HepG2 (cell line): ENCODE data around the gene TSHZ2. TPM values are rescaled to one million over a fixed set of nuclear protein-coding genes. Genes with fewer than 3 reads are reported as not detected.

Experiments used
- ATAC-seq: fragments of 200-7000 bp; cut with Tn5 transposase; 3 replicates; pipeline ENCODE4 v1.9.1; 2020; ENCODE audit warnings: mild to moderate bottlenecking, moderate library complexity
- BruUV-seq: library from RNA; stranded (reverse); fragments of 400-500 nt; replicated peaks from 2 replicates; lab custom pipeline; 2021; lab: Mats Ljungman, UMichigan
- CTCF ChIA-PET: fragments of 300-600 bp; formaldehyde crosslinking; extraction: SDS; loops from one replicate; lab custom pipeline; 2021; ENCODE audit warnings: low total read pairs, inconsistent platforms, low intra/inter-chr PET ratio; lab: Yijun Ruan, JAX
- POLR2A ChIA-PET: fragments of 350-600 bp; sonication (Branson Sonifier 250); formaldehyde crosslinking; loops from one replicate; lab custom pipeline; 2020; ENCODE audit warnings: antibody characterized with exemption, inconsistent platforms; lab: Yijun Ruan, JAX
- DNase-seq: peaks from one replicate; pipeline ENCODE4 v3.0.0-alpha.2; 2015; ENCODE audit warnings: low spot score
- FAIRE-seq: peaks from 3 replicates; lab custom pipeline; 2011; peaks lifted over from hg19 to GRCh38; lab: Jason Lieb, UNC
- H2AFZ ChIP-seq: one replicate; pipeline ENCODE4 v1.6.1; 2011; ENCODE audit warnings: low read length, inconsistent platforms
- H3K27ac ChIP-seq: fragments of 300-600 bp; 3 replicates; pipeline ENCODE4 v1.8.0; 2011; ENCODE audit warnings: mixed run types, mild to moderate bottlenecking, mixed read lengths, low read length, inconsistent platforms; ENCODE audit not compliant: insufficient read depth; ENCODE audit errors: extremely low read length
- H3K27me3 ChIP-seq, 2 experiments: fragments of 200-600 bp in 1 of 2; 2 replicates in 1 of 2; 3 replicates in 1 of 2; pipeline versions ENCODE4 v1.6.0 to v1.8.0; 2011; ENCODE audit warnings: low read length in 2 of 2, mild to moderate bottlenecking in 2 of 2, moderate library complexity in 2 of 2, inconsistent platforms in 1 of 2; ENCODE audit not compliant: insufficient read depth in 2 of 2, control insufficient read depth in 1 of 2
- H3K36me3 ChIP-seq, 2 experiments: fragments of 200-600 bp in 1 of 2; replicated peaks in 1 of 2; 2 replicates in 1 of 2; 3 replicates in 1 of 2; pipeline versions ENCODE4 v1.5.1 to v1.8.0; 2011; ENCODE audit warnings: low read length in 2 of 2, inconsistent platforms in 1 of 2; ENCODE audit not compliant: insufficient read depth in 2 of 2, control insufficient read depth in 1 of 2
- H3K4me1 ChIP-seq: 2 replicates; pipeline ENCODE4 v1.5.1; 2012; ENCODE audit warnings: low read length, inconsistent platforms; ENCODE audit not compliant: insufficient read depth
- H3K4me2 ChIP-seq: 2 replicates; pipeline ENCODE4 v1.6.0; 2011; ENCODE audit warnings: low read depth, low read length, inconsistent platforms
- H3K4me3 ChIP-seq, 3 experiments: fragments of 200-600 bp in 1 of 3; sonication (generic), shearing (Covaris generic) in 1 of 3; replicated peaks in 1 of 3; 2 replicates each; pipeline ENCODE4 v1.5.1; 2011 to 2016; ENCODE audit warnings: low read length in 3 of 3, inconsistent platforms in 2 of 3, low read depth in 2 of 3, mild to moderate bottlenecking in 2 of 3, control low read depth in 1 of 3, mixed read lengths in 1 of 3; ENCODE audit not compliant: insufficient read depth in 1 of 3
- H3K79me2 ChIP-seq: one replicate; pipeline ENCODE4 v1.6.1; 2011; ENCODE audit warnings: low read length, inconsistent platforms; ENCODE audit not compliant: insufficient read depth
- H3K9ac ChIP-seq: 2 replicates; pipeline ENCODE4 v1.6.0; 2011; ENCODE audit warnings: mild to moderate bottlenecking, low read depth, low read length, inconsistent platforms; ENCODE audit not compliant: insufficient read depth
- H3K9me3 ChIP-seq: 2 replicates; pipeline ENCODE4 v1.5.1; 2012; ENCODE audit warnings: mild to moderate bottlenecking, low read length
- H4K20me1 ChIP-seq: 2 replicates; pipeline ENCODE4 v1.6.0; 2011; ENCODE audit warnings: inconsistent platforms, mild to moderate bottlenecking, low read length, moderate library complexity; ENCODE audit not compliant: insufficient read depth
- CREB1 ChIP-seq, 2 experiments: fragments of 450-650 bp in 1 of 2; IDR thresholded peaks; 2 replicates each; pipeline ENCODE4 v1.6.1; 2016 to 2017; ENCODE audit warnings: control low read depth in 1 of 2, mild to moderate bottlenecking in 1 of 2, missing compliant biosample characterization in 1 of 2, missing genetic modification characterization in 1 of 2
- HES4 ChIP-seq: sonication (generic); formaldehyde crosslinking; IDR thresholded peaks from 2 replicates; pipeline ENCODE4 v1.9.0; 2021; ENCODE audit warnings: mild to moderate bottlenecking, missing genetic modification reagents, borderline replicate concordance
- JUNB ChIP-seq: sonication (generic); formaldehyde crosslinking; IDR thresholded peaks from 2 replicates; pipeline ENCODE4 v1.8.0; 2022; ENCODE audit warnings: missing genetic modification reagents, mild to moderate bottlenecking, borderline replicate concordance
- NCOA5 ChIP-seq: sonication (generic); formaldehyde crosslinking; IDR thresholded peaks from 2 replicates; pipeline ENCODE4 v1.4.0; 2020; ENCODE audit warnings: missing genetic modification reagents
- NFRKB ChIP-seq: fragments of 450-650 bp; IDR thresholded peaks from 2 replicates; pipeline ENCODE4 v1.6.1; 2017
- RFXAP ChIP-seq: sonication (generic); formaldehyde crosslinking; IDR thresholded peaks from 2 replicates; pipeline ENCODE4 v1.4.0; 2020; ENCODE audit warnings: missing genetic modification reagents, borderline replicate concordance
- SP4 ChIP-seq: sonication (generic); formaldehyde crosslinking; IDR thresholded peaks from 2 replicates; pipeline ENCODE4 v1.8.1; 2023; ENCODE audit warnings: mild to moderate bottlenecking, missing genetic modification reagents
- ZNF224 ChIP-seq: sonication (generic); formaldehyde crosslinking; IDR thresholded peaks from 2 replicates; pipeline ENCODE4 v1.5.0; 2020; ENCODE audit warnings: mild to moderate bottlenecking, missing genetic modification reagents
- WGBS: methylation state at CpG from one replicate; pipeline ENCODE4 v1.1.6; 2017; ENCODE audit warnings: low lambda C conversion rate; 5-methylcytosine and 5-hydroxymethylcytosine counted together
- in situ Hi-C: cut with HindIII; loops from 2 replicates; pipeline ENCODE4 v1.10.0; 2017; ENCODE audit warnings: low pct_unique_long_range_greater_than_20kb; ENCODE audit not compliant: extremely low pct_ligation_motif_present
- intact Hi-C: fragments of 100-400 bp; cut with micrococcal nuclease; formaldehyde crosslinking; loops from one replicate; pipeline ENCODE4 v1.10.0; 2022; ENCODE audit not compliant: unreplicated experiment
- polyA plus RNA-seq, 8 experiments: library from polyadenylated mRNA; depleted of rRNA in 3 of 8; stranded (reverse) in 7 of 8; unstranded in 1 of 8; fragments of >200 nt; fragmentation: Illumina TruSeq in 4 of 8; extraction: Trizol in 4 of 8; gene quantifications; 2 replicates each; pipeline versions ENCODE4 v1.2.1 to v1.2.3, GENCODE V29; 2011 to 2016; ENCODE audit warnings: low read depth in 4 of 8, missing spikeins in 1 of 8, mixed read lengths in 1 of 8; ENCODE audit not compliant: insufficient read depth in 1 of 8
- total RNA-seq, 5 experiments: library from RNA; depleted of rRNA; stranded (reverse); fragments of >200 nt; fragmentation: Illumina TruSeq; extraction: Trizol; gene quantifications; 2 replicates each; pipeline ENCODE4 v1.2.3, GENCODE V29; 2016; ENCODE audit warnings: low read depth in 1 of 5
- TF ChIP-seq, protein P1 (sequence below): sonication (generic); formaldehyde crosslinking; IDR thresholded peaks from 2 replicates; pipeline ENCODE4 v1.4.0; 2020; ENCODE audit warnings: missing genetic modification reagents
- TF ChIP-seq, protein P2 (sequence below): sonication (generic); formaldehyde crosslinking; IDR thresholded peaks from 2 replicates; pipeline ENCODE4 v1.5.0; 2020; ENCODE audit warnings: missing genetic modification reagents
- TF ChIP-seq, protein P3 (sequence below): sonication (generic); formaldehyde crosslinking; conservative IDR thresholded peaks from 2 replicates; pipeline ENCODE4 v1.4.0; 2020; ENCODE audit warnings: missing genetic modification reagents
- TF ChIP-seq, protein P4 (sequence below): sonication (generic); formaldehyde crosslinking; IDR thresholded peaks from 2 replicates; pipeline ENCODE4 v1.4.0; 2020; ENCODE audit warnings: low read depth, mild to moderate bottlenecking, missing genetic modification reagents

Gene TSHZ2
- total and polyA plus RNA-seq, 2 of the 13 experiments (the other 11 are each of a cell fraction or from before 2014, with no cell fraction given): 0.01 TPM; not detected in 1

DNA sequence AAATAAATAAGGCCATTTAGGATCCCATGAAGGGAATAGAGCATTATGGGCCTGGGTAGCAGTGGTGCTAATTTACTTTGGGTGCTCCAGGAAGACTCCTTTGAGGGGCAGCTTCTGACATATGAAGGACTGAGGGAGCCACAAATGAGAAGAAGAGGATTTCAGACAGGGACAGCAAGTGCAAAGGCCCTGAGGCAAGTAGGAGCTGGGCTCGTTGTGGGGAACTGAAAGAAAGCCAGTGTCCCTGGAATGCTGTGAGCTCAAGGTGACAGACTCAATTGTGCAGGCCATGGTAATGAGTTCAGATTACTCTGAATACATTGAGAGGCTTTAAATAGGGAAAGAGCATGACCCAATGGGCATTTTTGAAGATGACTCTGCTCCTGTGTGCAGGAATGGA, 307.6 kb downstream of the TSHZ2 start:
- DNase-seq: no peak
- Histone ChIP-seq H3K79me2 (no peaks in the 10 kb centered on the region), H3K4me2 (no peak overlapping the region), H3K9me3 (no peaks in the 10 kb centered on the region), H3K4me1 (no peaks in the 10 kb centered on the region), H3K27ac (no peak overlapping the region), H3K36me3 (no peaks in the 10 kb centered on the region), H2AFZ (no peak overlapping the region), H4K20me1 (no peaks in the 10 kb centered on the region), H3K9ac (no peak overlapping the region), H3K4me3 (no peak overlapping the region), H3K27me3 (peaks cover 0 to 10% of the 10 kb centered on the region in 2 experiments; a peak in 3 of 5 replicates)
- CTCF ChIA-PET: no interaction called here
- 3% methylated on average over 1 of the region's 1 CpG for WGBS
- in situ Hi-C loops (no loop called here), intact Hi-C loops (no loop called here)
- TF ChIP-seq NFRKB: no peak
- TF ChIP-seq SP4 (CRISPR knock-in tag): no peak
- no peak for TF ChIP-seq CREB1 (IDR thresholded peaks at IDR 0.05)
- no peak for TF ChIP-seq CREB1 (CRISPR knock-in tag; IDR thresholded peaks at IDR 0.05)
- TF ChIP-seq, protein P1, sequence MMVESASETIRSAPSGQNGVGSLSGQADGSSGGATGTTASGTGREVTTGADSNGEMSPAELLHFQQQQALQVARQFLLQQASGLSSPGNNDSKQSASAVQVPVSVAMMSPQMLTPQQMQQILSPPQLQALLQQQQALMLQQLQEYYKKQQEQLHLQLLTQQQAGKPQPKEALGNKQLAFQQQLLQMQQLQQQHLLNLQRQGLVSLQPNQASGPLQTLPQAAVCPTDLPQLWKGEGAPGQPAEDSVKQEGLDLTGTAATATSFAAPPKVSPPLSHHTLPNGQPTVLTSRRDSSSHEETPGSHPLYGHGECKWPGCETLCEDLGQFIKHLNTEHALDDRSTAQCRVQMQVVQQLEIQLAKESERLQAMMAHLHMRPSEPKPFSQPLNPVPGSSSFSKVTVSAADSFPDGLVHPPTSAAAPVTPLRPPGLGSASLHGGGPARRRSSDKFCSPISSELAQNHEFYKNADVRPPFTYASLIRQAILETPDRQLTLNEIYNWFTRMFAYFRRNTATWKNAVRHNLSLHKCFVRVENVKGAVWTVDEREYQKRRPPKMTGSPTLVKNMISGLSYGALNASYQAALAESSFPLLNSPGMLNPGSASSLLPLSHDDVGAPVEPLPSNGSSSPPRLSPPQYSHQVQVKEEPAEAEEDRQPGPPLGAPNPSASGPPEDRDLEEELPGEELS (CRISPR knock-in tag): no peak
- no peak for TF ChIP-seq HES4 (CRISPR knock-in tag)
- no peak for TF ChIP-seq NCOA5
- TF ChIP-seq RFXAP (CRISPR knock-in tag): no peak
- TF ChIP-seq, protein P2, sequence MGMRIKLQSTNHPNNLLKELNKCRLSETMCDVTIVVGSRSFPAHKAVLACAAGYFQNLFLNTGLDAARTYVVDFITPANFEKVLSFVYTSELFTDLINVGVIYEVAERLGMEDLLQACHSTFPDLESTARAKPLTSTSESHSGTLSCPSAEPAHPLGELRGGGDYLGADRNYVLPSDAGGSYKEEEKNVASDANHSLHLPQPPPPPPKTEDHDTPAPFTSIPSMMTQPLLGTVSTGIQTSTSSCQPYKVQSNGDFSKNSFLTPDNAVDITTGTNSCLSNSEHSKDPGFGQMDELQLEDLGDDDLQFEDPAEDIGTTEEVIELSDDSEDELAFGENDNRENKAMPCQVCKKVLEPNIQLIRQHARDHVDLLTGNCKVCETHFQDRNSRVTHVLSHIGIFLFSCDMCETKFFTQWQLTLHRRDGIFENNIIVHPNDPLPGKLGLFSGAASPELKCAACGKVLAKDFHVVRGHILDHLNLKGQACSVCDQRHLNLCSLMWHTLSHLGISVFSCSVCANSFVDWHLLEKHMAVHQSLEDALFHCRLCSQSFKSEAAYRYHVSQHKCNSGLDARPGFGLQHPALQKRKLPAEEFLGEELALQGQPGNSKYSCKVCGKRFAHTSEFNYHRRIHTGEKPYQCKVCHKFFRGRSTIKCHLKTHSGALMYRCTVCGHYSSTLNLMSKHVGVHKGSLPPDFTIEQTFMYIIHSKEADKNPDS: no peak
- TF ChIP-seq, protein P3, sequence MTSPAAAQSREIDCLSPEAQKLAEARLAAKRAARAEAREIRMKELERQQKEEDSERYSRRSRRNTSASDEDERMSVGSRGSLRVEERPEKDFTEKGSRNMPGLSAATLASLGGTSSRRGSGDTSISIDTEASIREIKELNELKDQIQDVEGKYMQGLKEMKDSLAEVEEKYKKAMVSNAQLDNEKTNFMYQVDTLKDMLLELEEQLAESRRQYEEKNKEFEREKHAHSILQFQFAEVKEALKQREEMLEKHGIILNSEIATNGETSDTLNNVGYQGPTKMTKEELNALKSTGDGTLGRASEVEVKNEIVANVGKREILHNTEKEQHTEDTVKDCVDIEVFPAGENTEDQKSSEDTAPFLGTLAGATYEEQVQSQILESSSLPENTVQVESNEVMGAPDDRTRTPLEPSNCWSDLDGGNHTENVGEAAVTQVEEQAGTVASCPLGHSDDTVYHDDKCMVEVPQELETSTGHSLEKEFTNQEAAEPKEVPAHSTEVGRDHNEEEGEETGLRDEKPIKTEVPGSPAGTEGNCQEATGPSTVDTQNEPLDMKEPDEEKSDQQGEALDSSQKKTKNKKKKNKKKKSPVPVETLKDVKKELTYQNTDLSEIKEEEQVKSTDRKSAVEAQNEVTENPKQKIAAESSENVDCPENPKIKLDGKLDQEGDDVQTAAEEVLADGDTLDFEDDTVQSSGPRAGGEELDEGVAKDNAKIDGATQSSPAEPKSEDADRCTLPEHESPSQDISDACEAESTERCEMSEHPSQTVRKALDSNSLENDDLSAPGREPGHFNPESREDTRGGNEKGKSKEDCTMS (CRISPR knock-in tag): no peak
- TF ChIP-seq, protein P4, sequence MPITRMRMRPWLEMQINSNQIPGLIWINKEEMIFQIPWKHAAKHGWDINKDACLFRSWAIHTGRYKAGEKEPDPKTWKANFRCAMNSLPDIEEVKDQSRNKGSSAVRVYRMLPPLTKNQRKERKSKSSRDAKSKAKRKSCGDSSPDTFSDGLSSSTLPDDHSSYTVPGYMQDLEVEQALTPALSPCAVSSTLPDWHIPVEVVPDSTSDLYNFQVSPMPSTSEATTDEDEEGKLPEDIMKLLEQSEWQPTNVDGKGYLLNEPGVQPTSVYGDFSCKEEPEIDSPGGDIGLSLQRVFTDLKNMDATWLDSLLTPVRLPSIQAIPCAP (CRISPR knock-in tag): no peak
- TF ChIP-seq JUNB: no peak
- no peak for TF ChIP-seq ZNF224 (CRISPR knock-in tag)
- BruUV-seq: no TSS peak
- ATAC-seq: no peak
- POLR2A ChIA-PET: no interaction called here
- no peak for FAIRE-seq
